ENCODE data around the gene MRPS9. TPM values are rescaled to one million over a fixed set of nuclear protein-coding genes. Genes with fewer than 3 reads are reported as not detected.

Gene MRPS9
- total RNA-seq, 1 experiment from 2014 or later: 68.6 TPM

DNA sequence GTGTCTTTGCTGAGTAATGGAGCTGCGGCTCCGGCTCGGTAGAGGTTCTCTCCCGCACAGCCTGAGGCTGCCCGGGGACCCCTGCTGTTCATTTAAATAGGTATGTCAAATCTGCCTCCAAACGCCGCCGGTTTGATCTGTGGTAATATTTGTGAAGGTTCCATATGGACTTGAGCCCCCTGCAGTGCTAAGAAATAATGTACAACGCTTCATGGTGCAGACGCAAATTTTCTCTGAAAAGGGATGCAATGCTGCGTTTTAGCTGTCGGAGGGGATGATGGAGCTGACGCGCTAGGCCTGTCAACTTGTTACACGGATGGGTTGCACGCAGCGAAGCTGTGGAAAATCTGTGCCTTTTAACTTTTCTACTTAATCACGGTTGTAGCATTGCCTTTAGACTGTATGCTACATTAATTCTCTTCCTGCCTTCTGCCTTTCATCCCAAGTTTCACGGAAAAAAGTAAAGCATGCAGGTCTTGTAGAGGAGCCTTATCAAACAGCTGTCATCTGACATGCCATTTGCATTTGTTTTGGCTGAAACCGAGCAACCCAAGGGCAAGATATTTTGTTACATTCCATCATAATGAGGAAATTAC is 43.2 kb downstream of the MRPS9 start:
- intact Hi-C loops (cut with micrococcal nuclease; ENCODE audit: unreplicated experiment): no loop called here
- Mint-ChIP-seq H3K27ac (ENCODE audit: unreplicated experiment) (no peak overlapping the region), H3K27me3 (ENCODE audit: insufficient read depth, unreplicated experiment) (no peaks in the 10 kb centered on the region), H3K36me3 (ENCODE audit: insufficient read depth, unreplicated experiment) (peaks cover 18% of the 10 kb centered on the region), H3K4me3 (ENCODE audit: unreplicated experiment) (no peak overlapping the region), H3K4me1 (ENCODE audit: low read depth, unreplicated experiment) (no peaks in the 10 kb centered on the region), H3K9me3 (ENCODE audit: unreplicated experiment) (no peaks in the 10 kb centered on the region)
- H3K36me3 ChIP-seq (ENCODE audit: control insufficient read depth, insufficient read depth, low read length): no peaks in the 10 kb centered on the region; the same call in 1 of the 2 replicates
- TF ChIP-seq CTCF (IDR thresholded peaks at IDR 0.05; ENCODE audit: insufficient read depth in 1 of 2, low read depth in 1 of 2, low read length in 1 of 2, severe bottlenecking in 1 of 2, unreplicated experiment in 1 of 2): no peak
- H3K4me1 ChIP-seq: no peaks in the 10 kb centered on the region
- ChIA-PET POLR2A (interaction anchor here (1.5 kb wide), 1 partner anchor 43 kb away, joined by 7 read pairs; the partner anchor contains the start of gene MRPS9), CTCF (no interaction called here)
- no peak for DNase-seq
- H3K4me3 ChIP-seq (ENCODE audit: low read depth, low read length): no peak overlapping the region
- H3K9me3 ChIP-seq: no peaks in the 10 kb centered on the region
- H3K27me3 ChIP-seq (replicated peaks; ENCODE audit: control insufficient read depth, insufficient read depth, low read length): no peaks in the 10 kb centered on the region
- no TSS peak for BruUV-seq (replicated peaks)

- no peaks in the 10 kb centered on the region; the same call in 1 of the 2 replicates for H3K36me3 ChIP-seq (ENCODE audit: control insufficient read depth, insufficient read depth, low read length)
- Mint-ChIP-seq H3K36me3 (ENCODE audit: insufficient read depth, unreplicated experiment) (peaks cover 13% of the 10 kb centered on the region), H3K4me3 (ENCODE audit: unreplicated experiment) (no peak overlapping the region), H3K27me3 (ENCODE audit: insufficient read depth, unreplicated experiment) (no peaks in the 10 kb centered on the region), H3K27ac (ENCODE audit: unreplicated experiment) (no peak overlapping the region), H3K9me3 (ENCODE audit: unreplicated experiment) (no peaks in the 10 kb centered on the region), H3K4me1 (ENCODE audit: low read depth, unreplicated experiment) (no peaks in the 10 kb centered on the region)
- POLR2A ChIA-PET: interaction anchor here (1.5 kb wide), 1 partner anchor 44 kb away, joined by 7 read pairs; the partner anchor contains the start of gene MRPS9
- H3K4me1 ChIP-seq: no peaks in the 10 kb centered on the region
- no peak for DNase-seq
- H3K4me3 ChIP-seq (ENCODE audit: low read depth, low read length): no peak overlapping the region
- BruUV-seq (replicated peaks): no TSS peak
- H3K27me3 ChIP-seq (replicated peaks; ENCODE audit: control insufficient read depth, insufficient read depth, low read length): no peaks in the 10 kb centered on the region
- CTCF ChIA-PET: no interaction called here
- no peak for TF ChIP-seq CTCF (IDR thresholded peaks at IDR 0.05; ENCODE audit: insufficient read depth in 1 of 2, low read depth in 1 of 2, low read length in 1 of 2, severe bottlenecking in 1 of 2, unreplicated experiment in 1 of 2)
- intact Hi-C loops (cut with micrococcal nuclease; ENCODE audit: unreplicated experiment): no loop called here
- H3K9me3 ChIP-seq: no peaks in the 10 kb centered on the region
Observed at GRCh38 chr2:105082107-105082506, 44.2 kb downstream of the MRPS9 start.

DNA sequence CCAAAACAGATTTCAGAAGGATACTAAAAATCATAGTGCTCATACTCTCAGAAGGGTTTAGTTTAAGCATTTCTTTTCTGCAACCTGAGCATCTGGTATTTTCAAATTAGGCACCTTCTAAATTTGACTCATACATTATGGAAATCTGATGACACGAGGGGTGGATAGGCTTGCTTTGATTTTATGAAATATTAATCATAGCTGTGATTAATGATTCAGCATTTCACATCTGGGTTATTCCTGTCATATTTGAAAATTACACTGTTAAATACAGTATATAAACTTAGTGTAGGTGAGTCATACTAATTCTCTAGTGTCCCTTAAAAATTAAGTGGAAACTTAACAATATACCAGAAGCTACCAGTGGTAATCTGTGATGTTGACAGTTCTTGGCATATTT is 47.7 kb downstream of the MRPS9 start:
- intact Hi-C loops (cut with micrococcal nuclease; ENCODE audit: unreplicated experiment): no loop called here
- no peak for DNase-seq
- no peak for TF ChIP-seq CTCF (IDR thresholded peaks at IDR 0.05; ENCODE audit: insufficient read depth in 1 of 2, low read depth in 1 of 2, low read length in 1 of 2, severe bottlenecking in 1 of 2, unreplicated experiment in 1 of 2)
- no peak overlapping the region for H3K27ac Mint-ChIP-seq (ENCODE audit: unreplicated experiment)
- ChIA-PET CTCF (no interaction called here), POLR2A (no interaction called here)
- no peak overlapping the region for H3K4me3 Mint-ChIP-seq (ENCODE audit: unreplicated experiment)
- no peaks in the 10 kb centered on the region for H3K27me3 Mint-ChIP-seq (ENCODE audit: insufficient read depth, unreplicated experiment)
- H3K9me3 Mint-ChIP-seq (ENCODE audit: unreplicated experiment): no peaks in the 10 kb centered on the region
- no peaks in the 10 kb centered on the region for H3K27me3 ChIP-seq (replicated peaks; ENCODE audit: control insufficient read depth, insufficient read depth, low read length)
- no peaks in the 10 kb centered on the region for H3K9me3 ChIP-seq
- no peaks in the 10 kb centered on the region for H3K36me3 ChIP-seq (ENCODE audit: control insufficient read depth, insufficient read depth, low read length)
- BruUV-seq (replicated peaks): no TSS peak
- H3K4me3 ChIP-seq (ENCODE audit: low read depth, low read length): no peak overlapping the region
- no peaks in the 10 kb centered on the region for H3K4me1 Mint-ChIP-seq (ENCODE audit: low read depth, unreplicated experiment)
- H3K36me3 Mint-ChIP-seq (ENCODE audit: insufficient read depth, unreplicated experiment): peaks cover 10% of the 10 kb centered on the region
- H3K4me1 ChIP-seq: no peaks in the 10 kb centered on the region
